H9 (cell line): ENCODE measurements around the gene UPK2. TPM values are rescaled to one million over a fixed set of nuclear protein-coding genes. Genes with fewer than 3 reads are reported as not detected.

Experiments used
- DNase-seq: peaks from one replicate; pipeline ENCODE4 v3.0.0-alpha.2; 2017
- H2AFZ ChIP-seq: one replicate; pipeline ENCODE4 v1.6.1; 2013; ENCODE audit warnings: mild to moderate bottlenecking, low read length, control low read depth, moderate library complexity
- H2AK5ac ChIP-seq: 2 replicates; pipeline ENCODE4 v1.6.1; 2013; ENCODE audit warnings: low read length, control low read depth, mixed read lengths; ENCODE audit not compliant: insufficient read length
- H2BK120ac ChIP-seq: one replicate; pipeline ENCODE4 v1.6.1; 2013; ENCODE audit warnings: low read depth, mild to moderate bottlenecking, low read length, control low read depth, inconsistent platforms; ENCODE audit not compliant: poor library complexity, severe bottlenecking
- H2BK12ac ChIP-seq: 2 replicates; pipeline ENCODE4 v1.6.1; 2013; ENCODE audit warnings: low read length, control low read depth, mixed read lengths, low read depth; ENCODE audit not compliant: insufficient read length
- H2BK15ac ChIP-seq: 2 replicates; pipeline ENCODE4 v1.6.1; 2013; ENCODE audit warnings: low read depth, low read length, control low read depth
- H2BK20ac ChIP-seq: one replicate; pipeline ENCODE4 v1.6.1; 2013; ENCODE audit warnings: low read depth, mild to moderate bottlenecking, low read length, control low read depth, inconsistent platforms; ENCODE audit not compliant: poor library complexity, severe bottlenecking
- H2BK5ac ChIP-seq: 2 replicates; pipeline ENCODE4 v1.6.1; 2013; ENCODE audit warnings: low read length, control low read depth, mixed read lengths; ENCODE audit not compliant: insufficient read length
- H3K14ac ChIP-seq: 2 replicates; pipeline ENCODE4 v1.6.1; 2013; ENCODE audit warnings: low read length, control low read depth; ENCODE audit not compliant: insufficient read depth
- H3K18ac ChIP-seq: 2 replicates; pipeline ENCODE4 v1.6.1; 2013; ENCODE audit warnings: low read depth, mild to moderate bottlenecking, mixed read lengths, low read length, control low read depth; ENCODE audit not compliant: insufficient read length
- H3K23ac ChIP-seq: 2 replicates; pipeline ENCODE4 v1.6.1; 2013; ENCODE audit warnings: low read length, control low read depth, mixed read lengths, low read depth; ENCODE audit not compliant: insufficient read length
- H3K23me2 ChIP-seq: 2 replicates; pipeline ENCODE4 v1.6.1; 2013; ENCODE audit warnings: low read depth, mild to moderate bottlenecking, mixed read lengths, low read length, control low read depth; ENCODE audit not compliant: insufficient read length, poor library complexity, severe bottlenecking
- H3K27ac ChIP-seq: 2 replicates; pipeline ENCODE4 v1.5.1; 2013; ENCODE audit warnings: low read length, control low read depth, mixed read lengths, low read depth; ENCODE audit not compliant: insufficient read length
- H3K27me3 ChIP-seq: 2 replicates; pipeline ENCODE4 v1.6.1; 2013; ENCODE audit warnings: low read length, control low read depth, inconsistent platforms; ENCODE audit not compliant: insufficient read depth
- H3K4ac ChIP-seq: 2 replicates; pipeline ENCODE4 v1.6.1; 2013; ENCODE audit warnings: low read depth, mild to moderate bottlenecking, control low read depth, inconsistent platforms, low read length, moderate library complexity
- H3K4me1 ChIP-seq: 2 replicates; pipeline ENCODE4 v1.6.1; 2013; ENCODE audit warnings: low read length, control low read depth, inconsistent platforms; ENCODE audit not compliant: insufficient read depth
- H3K4me2 ChIP-seq: 2 replicates; pipeline ENCODE4 v1.6.1; 2013; ENCODE audit warnings: low read length, control low read depth, mixed read lengths; ENCODE audit not compliant: insufficient read length, insufficient read depth
- H3K56ac ChIP-seq: 2 replicates; pipeline ENCODE4 v1.6.1; 2013; ENCODE audit warnings: low read depth, mild to moderate bottlenecking, mixed read lengths, low read length, control low read depth; ENCODE audit not compliant: insufficient read length
- H3K79me1 ChIP-seq: 2 replicates; pipeline ENCODE4 v1.6.1; 2013; ENCODE audit warnings: low read depth, mild to moderate bottlenecking, moderate library complexity, low read length, control low read depth, inconsistent platforms; ENCODE audit not compliant: insufficient read depth, poor library complexity, severe bottlenecking
- H3K79me2 ChIP-seq: 2 replicates; pipeline ENCODE4 v1.6.1; 2013; ENCODE audit warnings: low read length, control low read depth, inconsistent platforms; ENCODE audit not compliant: insufficient read depth
- H3K9ac ChIP-seq: 2 replicates; pipeline ENCODE4 v1.6.1; 2013; ENCODE audit warnings: low read length, control low read depth, mixed read lengths; ENCODE audit not compliant: insufficient read length; ENCODE audit errors: extremely low read depth
- H3K9me3 ChIP-seq: one replicate; pipeline ENCODE4 v1.6.1; 2013; ENCODE audit warnings: low read depth, low read length, inconsistent platforms; ENCODE audit not compliant: control insufficient read depth
- H3T11ph ChIP-seq: one replicate; pipeline ENCODE4 v1.6.1; 2013; ENCODE audit warnings: mild to moderate bottlenecking, low read length, control low read depth, inconsistent platforms
- H4K20me1 ChIP-seq: one replicate; pipeline ENCODE4 v1.6.1; 2013; ENCODE audit not compliant: control insufficient read depth, insufficient read length, insufficient read depth
- H4K5ac ChIP-seq: 2 replicates; pipeline ENCODE4 v1.6.1; 2013; ENCODE audit warnings: low read depth, mild to moderate bottlenecking, mixed read lengths, low read length, control low read depth; ENCODE audit not compliant: insufficient read length
- H4K8ac ChIP-seq: replicated peaks from 2 replicates; pipeline ENCODE4 v1.6.1; 2013; ENCODE audit warnings: low read length, control low read depth, mixed read lengths, low read depth; ENCODE audit not compliant: insufficient read length
- H4K91ac ChIP-seq: 2 replicates; pipeline ENCODE4 v1.6.1; 2013; ENCODE audit warnings: low read depth, mild to moderate bottlenecking, moderate library complexity, mixed read lengths, low read length, control low read depth; ENCODE audit not compliant: insufficient read length
- H3K27ac Mint-ChIP-seq, 3 experiments: 2 replicates in 2 of 3; 3 replicates in 1 of 3; pipeline ENCODE4 v1.8.0; 2020 to 2021; ENCODE audit warnings: mixed read lengths in 3 of 3, mild to moderate bottlenecking in 1 of 3, moderate library complexity in 1 of 3
- H3K27me3 Mint-ChIP-seq: 2 replicates; pipeline ENCODE4 v1.8.0; 2021; ENCODE audit warnings: low read depth, mild to moderate bottlenecking, moderate library complexity, mixed read lengths
- H3K36me3 Mint-ChIP-seq, 3 experiments: 2 replicates in 2 of 3; 3 replicates in 1 of 3; pipeline ENCODE4 v1.8.0; 2020 to 2021; ENCODE audit warnings: low read depth in 3 of 3, mixed read lengths in 3 of 3; ENCODE audit not compliant: insufficient read depth in 1 of 3
- H3K4me1 Mint-ChIP-seq, 2 experiments: 2 replicates each; pipeline ENCODE4 v1.8.0; 2020; ENCODE audit warnings: mixed read lengths in 2 of 2
- H3K4me3 Mint-ChIP-seq, 2 experiments: 2 replicates in 1 of 2; 3 replicates in 1 of 2; pipeline ENCODE4 v1.8.0; 2020 to 2021; ENCODE audit warnings: mild to moderate bottlenecking in 2 of 2, mixed read lengths in 2 of 2, moderate library complexity in 1 of 2
- H3K9me3 Mint-ChIP-seq, 2 experiments: 2 replicates in 1 of 2; 3 replicates in 1 of 2; pipeline ENCODE4 v1.8.0; 2020; ENCODE audit warnings: mild to moderate bottlenecking in 2 of 2, mixed read lengths in 2 of 2, moderate library complexity in 1 of 2
- WGBS: extraction: QIAGEN DNeasy Blood & Tissue Kit; methylation state at CpG from one replicate; pipeline ENCODE4 v1.1.7; 2013; ENCODE audit warnings: missing lambda C conversion rate, low lambda C conversion rate, mixed read lengths; ENCODE audit not compliant: insufficient read length; ENCODE audit errors: extremely low coverage; 5-methylcytosine and 5-hydroxymethylcytosine counted together
- total RNA-seq: library from RNA; stranded (reverse); gene quantifications from 2 replicates; pipeline ENCODE4 v1.2.1, GENCODE V29; 2021
- TF ChIP-seq, protein P1 (sequence below): fragments of 200-600 bp; sonication (generic); conservative IDR thresholded peaks from 3 replicates; pipeline ENCODE4 v1.8.0; 2021; ENCODE audit warnings: antibody characterized with exemption, mild to moderate bottlenecking

Gene UPK2
- total RNA-seq, 1 experiment from 2014 or later = 0.33 TPM

DNA sequence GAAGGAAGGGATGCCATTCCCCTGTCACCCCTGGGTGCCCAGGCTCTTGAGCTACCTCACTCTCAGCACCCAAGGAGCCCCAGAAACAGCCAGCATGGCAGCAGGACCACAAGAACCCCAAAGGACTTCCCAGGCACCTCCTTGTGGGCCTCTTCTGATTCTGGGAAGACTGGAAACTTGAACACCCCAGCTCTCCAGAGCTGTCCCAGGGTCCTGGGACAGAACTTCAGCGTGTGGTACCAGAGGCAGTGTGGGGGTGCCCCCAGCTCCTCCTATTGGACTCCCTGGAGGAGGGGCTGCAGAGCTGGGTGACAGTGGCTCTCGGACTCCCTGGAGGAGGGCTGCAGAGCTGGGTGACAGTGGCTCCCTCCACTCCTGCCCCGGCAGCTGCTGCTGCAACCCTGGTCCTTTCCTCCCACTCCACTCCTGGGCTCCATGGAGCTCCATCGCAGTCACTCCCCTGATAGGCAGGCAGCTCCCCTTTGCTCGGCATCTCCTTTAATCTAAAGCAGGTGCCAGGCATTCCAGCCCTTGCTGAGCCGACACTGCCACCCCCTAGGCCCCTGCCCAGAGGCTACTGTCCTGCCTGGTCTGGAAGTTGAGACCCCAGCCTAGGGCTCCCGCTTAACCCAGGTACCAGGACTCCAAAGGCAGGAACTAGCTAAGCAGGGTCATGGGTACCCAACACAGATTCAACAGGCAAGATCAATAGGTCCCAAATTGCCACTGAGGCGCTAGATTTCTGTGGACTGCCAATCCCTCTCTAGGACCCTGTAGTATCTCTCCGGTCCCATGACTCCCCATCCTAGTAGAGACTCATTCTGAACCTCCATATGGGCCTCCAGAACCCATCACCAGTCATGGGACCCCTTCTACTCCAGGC is 33.1 kb upstream of the UPK2 start:
- DNase-seq = peak; percentile 25
- H3K18ac ChIP-seq = no peak overlapping the region
- Mint-ChIP-seq H3K36me3 (peaks cover 0 to 5% (median 2%) of the 10 kb centered on the region in 3 experiments; a peak in 2 of 7 replicates), H3K9me3 (no peaks in the 10 kb centered on the region; a peak in 1 of 5 replicates), H3K27me3 (peaks cover 14% of the 10 kb centered on the region), H3K4me3 (peak overlapping the region; percentile 84 to 94), H3K27ac (peak overlapping the region in 1 of 3 experiments; percentile 31; a peak in 1 of 7 replicates), H3K4me1 (peaks cover 68 to 79% of the 10 kb centered on the region in 2 experiments)
- no peak overlapping the region for H3K9ac ChIP-seq
- H3T11ph ChIP-seq = no peak overlapping the region
- H4K8ac ChIP-seq = no peak overlapping the region
- H2AK5ac ChIP-seq = no peak overlapping the region
- no peak overlapping the region for H2BK20ac ChIP-seq
- no peak overlapping the region for H3K14ac ChIP-seq
- H3K9me3 ChIP-seq = no peaks in the 10 kb centered on the region
- no peak overlapping the region for H3K56ac ChIP-seq
- TF ChIP-seq, protein P1, sequence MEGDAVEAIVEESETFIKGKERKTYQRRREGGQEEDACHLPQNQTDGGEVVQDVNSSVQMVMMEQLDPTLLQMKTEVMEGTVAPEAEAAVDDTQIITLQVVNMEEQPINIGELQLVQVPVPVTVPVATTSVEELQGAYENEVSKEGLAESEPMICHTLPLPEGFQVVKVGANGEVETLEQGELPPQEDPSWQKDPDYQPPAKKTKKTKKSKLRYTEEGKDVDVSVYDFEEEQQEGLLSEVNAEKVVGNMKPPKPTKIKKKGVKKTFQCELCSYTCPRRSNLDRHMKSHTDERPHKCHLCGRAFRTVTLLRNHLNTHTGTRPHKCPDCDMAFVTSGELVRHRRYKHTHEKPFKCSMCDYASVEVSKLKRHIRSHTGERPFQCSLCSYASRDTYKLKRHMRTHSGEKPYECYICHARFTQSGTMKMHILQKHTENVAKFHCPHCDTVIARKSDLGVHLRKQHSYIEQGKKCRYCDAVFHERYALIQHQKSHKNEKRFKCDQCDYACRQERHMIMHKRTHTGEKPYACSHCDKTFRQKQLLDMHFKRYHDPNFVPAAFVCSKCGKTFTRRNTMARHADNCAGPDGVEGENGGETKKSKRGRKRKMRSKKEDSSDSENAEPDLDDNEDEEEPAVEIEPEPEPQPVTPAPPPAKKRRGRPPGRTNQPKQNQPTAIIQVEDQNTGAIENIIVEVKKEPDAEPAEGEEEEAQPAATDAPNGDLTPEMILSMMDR = no peak
- no peak overlapping the region for H4K91ac ChIP-seq
- no peak overlapping the region for H2BK15ac ChIP-seq
- no peaks in the 10 kb centered on the region for H4K20me1 ChIP-seq
- peaks cover 32% of the 10 kb centered on the region for H3K4me1 ChIP-seq
- peak overlapping the region; percentile 88 for H3K4me2 ChIP-seq
- no peak overlapping the region for H2BK12ac ChIP-seq
- H3K27ac ChIP-seq = no peak overlapping the region
- H3K79me2 ChIP-seq = peaks cover 22% of the 10 kb centered on the region; the same call in 1 of the 2 replicates
- H3K23me2 ChIP-seq = peaks cover 35% of the 10 kb centered on the region
- H3K23ac ChIP-seq = no peak overlapping the region
- H3K79me1 ChIP-seq = no peaks in the 10 kb centered on the region
- H3K4ac ChIP-seq = no peak overlapping the region
- no peak overlapping the region for H2BK5ac ChIP-seq
- no peak overlapping the region for H4K5ac ChIP-seq
- no CpG with 5 or more reads among the region's 9 CpGs for WGBS
- H2BK120ac ChIP-seq = no peak overlapping the region
- H2AFZ ChIP-seq = no peak overlapping the region
- no peaks in the 10 kb centered on the region; the same call in 1 of the 2 replicates for H3K27me3 ChIP-seq
